NT2/D1 (cell line): ENCODE measurements around the gene ACP1.

Source experiments
- SUZ12 ChIP-seq: IDR thresholded peaks from 2 replicates; pipeline ENCODE4 v1.6.1; 2011; ENCODE audit not compliant: insufficient read length, insufficient read depth; ENCODE audit errors: extremely low read depth
- YY1 ChIP-seq: IDR thresholded peaks from 2 replicates; pipeline ENCODE4 v1.6.1; 2011; ENCODE audit not compliant: insufficient read length, insufficient read depth
- ZNF274 ChIP-seq: IDR thresholded peaks from 2 replicates; pipeline ENCODE4 v1.6.1; 2011; ENCODE audit warnings: mild to moderate bottlenecking, low read depth, low read length

GRCh38 chr2:248724-249123, 16.0 kb upstream of the ACP1 start:
- no peak for TF ChIP-seq ZNF274
- no peak for TF ChIP-seq YY1
- TF ChIP-seq SUZ12 = no peak
